OCI-LY7 (cell line): Measurements from ENCODE around the gene NT5M.

ENCODE experiments used
- EZH2phosphoT487 ChIP-seq: fragments of 200-600 bp; sonication (generic); IDR thresholded peaks from 2 replicates; pipeline ENCODE4 v1.6.1; 2018; ENCODE audit warnings: low read depth, borderline replicate concordance, mild to moderate bottlenecking, mixed run types, antibody characterized with exemption, low read length, moderate library complexity, mixed read lengths
- TF ChIP-seq, protein P1 (sequence below): fragments of 200-600 bp; sonication (generic); conservative IDR thresholded peaks from 2 replicates; pipeline ENCODE4 v1.5.1; 2014; ENCODE audit warnings: mild to moderate bottlenecking, antibody characterized with exemption, low read length, moderate library complexity, mixed read lengths

DNA sequence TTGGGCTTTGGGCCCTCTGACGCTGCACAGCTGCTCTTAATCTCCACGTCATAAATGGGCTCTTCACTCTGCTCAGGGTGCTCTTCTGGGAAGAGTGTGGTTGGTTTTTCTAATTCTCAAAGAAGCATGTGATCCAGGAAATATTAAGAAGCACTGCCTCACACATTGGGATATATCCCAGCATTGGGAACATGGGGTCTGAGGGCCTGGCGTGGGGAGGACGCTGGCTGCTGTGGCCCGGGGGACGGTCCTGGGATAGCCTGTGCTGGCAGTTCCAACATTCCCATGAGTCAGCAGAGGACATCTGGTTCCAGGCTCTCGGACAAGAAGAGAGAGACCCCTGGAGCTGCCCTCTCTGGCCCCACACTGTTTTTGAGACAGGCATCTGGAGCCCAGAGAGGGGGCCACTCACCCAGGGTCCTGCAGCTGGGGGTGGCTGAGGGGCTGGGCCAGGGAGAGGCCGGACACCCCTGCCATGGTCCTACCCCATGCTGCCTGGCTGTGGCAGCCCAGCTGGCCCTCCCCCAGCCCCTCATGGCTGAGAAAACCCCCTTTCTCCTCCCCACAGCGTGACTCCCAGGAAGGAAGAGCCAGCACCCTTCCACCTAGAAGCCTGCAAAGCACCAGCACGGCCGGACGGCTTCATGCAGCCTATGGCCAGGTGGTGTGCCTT, 58.8 kb downstream of the NT5M start:
- TF ChIP-seq, protein P1, sequence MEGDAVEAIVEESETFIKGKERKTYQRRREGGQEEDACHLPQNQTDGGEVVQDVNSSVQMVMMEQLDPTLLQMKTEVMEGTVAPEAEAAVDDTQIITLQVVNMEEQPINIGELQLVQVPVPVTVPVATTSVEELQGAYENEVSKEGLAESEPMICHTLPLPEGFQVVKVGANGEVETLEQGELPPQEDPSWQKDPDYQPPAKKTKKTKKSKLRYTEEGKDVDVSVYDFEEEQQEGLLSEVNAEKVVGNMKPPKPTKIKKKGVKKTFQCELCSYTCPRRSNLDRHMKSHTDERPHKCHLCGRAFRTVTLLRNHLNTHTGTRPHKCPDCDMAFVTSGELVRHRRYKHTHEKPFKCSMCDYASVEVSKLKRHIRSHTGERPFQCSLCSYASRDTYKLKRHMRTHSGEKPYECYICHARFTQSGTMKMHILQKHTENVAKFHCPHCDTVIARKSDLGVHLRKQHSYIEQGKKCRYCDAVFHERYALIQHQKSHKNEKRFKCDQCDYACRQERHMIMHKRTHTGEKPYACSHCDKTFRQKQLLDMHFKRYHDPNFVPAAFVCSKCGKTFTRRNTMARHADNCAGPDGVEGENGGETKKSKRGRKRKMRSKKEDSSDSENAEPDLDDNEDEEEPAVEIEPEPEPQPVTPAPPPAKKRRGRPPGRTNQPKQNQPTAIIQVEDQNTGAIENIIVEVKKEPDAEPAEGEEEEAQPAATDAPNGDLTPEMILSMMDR, result no peak
- TF ChIP-seq EZH2phosphoT487, result no peak
